ENCODE data around the gene GNB1. TPM values are rescaled to one million over a fixed set of nuclear protein-coding genes. Genes with fewer than 3 reads are reported as not detected.

Gene GNB1
- total and polyA plus RNA-seq, 12 donors = 64.9 to 228 (median 168) TPM

- peak; percentile 50 to 89 (median 72) for ATAC-seq
- peaks cover 3 to 98% (median 58%) of the 10 kb centered on the region in 9 donors for H3K36me3 ChIP-seq
- no peak overlapping the region for H3K4me3 ChIP-seq
- no peak for TF ChIP-seq CTCF (IDR thresholded peaks at IDR 0.05)
- H3K27me3 ChIP-seq = no peaks in the 10 kb centered on the region
- H3K4me1 ChIP-seq = peaks cover 0 to 27% (median 17%) of the 10 kb centered on the region in 9 donors
- intact Hi-C loops (cut with DNase I) = loop anchor here in 1 of 10 donors (5.0 kb wide), 1 partner anchor 148 kb away; no protein-coding TSS in a partner anchor
- 67 to 77% methylated on average over 33 to 34 of the region's 34 CpGs for WGBS, 2 donors
- peak; percentile 51 to 67 for DNase-seq
- H3K27ac ChIP-seq = peak overlapping the region in 9 of 10 donors; percentile 21 to 68 (median 46)
- H3K9me3 ChIP-seq = no peaks in the 10 kb centered on the region
These were observed 132.0 kb downstream of the GNB1 start for GRCh38 chr1:1758692-1759455.

GRCh38 chr1:1758059-1758621 lies 132.7 kb downstream of the GNB1 start:
- Histone ChIP-seq H3K27ac (peak overlapping the region in 6 of 10 donors; percentile 21 to 68 (median 58)), H3K9me3 (no peaks in the 10 kb centered on the region), H3K4me1 (peaks cover 0 to 22% (median 17%) of the 10 kb centered on the region in 9 donors), H3K27me3 (no peaks in the 10 kb centered on the region), H3K4me3 (no peak overlapping the region), H3K36me3 (peaks cover 6 to 98% (median 62%) of the 10 kb centered on the region in 9 donors)
- no peak for TF ChIP-seq CTCF (IDR thresholded peaks at IDR 0.05)
- intact Hi-C loops (cut with DNase I) = loop anchor here in 1 of 10 donors (5.0 kb wide), 1 partner anchor 149 kb away; no protein-coding TSS in a partner anchor
- ATAC-seq (peak in 1 of 8 donors; percentile 8), DNase-seq (no peak)
- 92 to 95% methylated on average over 27 of the region's 27 CpGs for WGBS, 2 donors

- no peak overlapping the region for H3K4me3 ChIP-seq
- H3K36me3 ChIP-seq = peaks cover 6 to 98% (median 64%) of the 10 kb centered on the region in 9 donors
- H3K4me1 ChIP-seq = peaks cover 0 to 22% (median 16%) of the 10 kb centered on the region in 9 donors
- intact Hi-C loops (cut with DNase I) = loop anchor here in 1 of 10 donors (5.0 kb wide), 1 partner anchor 150 kb away; no protein-coding TSS in a partner anchor
- H3K27me3 ChIP-seq = no peaks in the 10 kb centered on the region
- no peak for ATAC-seq
- H3K27ac ChIP-seq = no peak overlapping the region
- no peak for TF ChIP-seq CTCF (IDR thresholded peaks at IDR 0.05)
- WGBS, 2 donors = 92 to 93% methylated on average over 25 of the region's 25 CpGs
- no peak for DNase-seq
- H3K9me3 ChIP-seq = no peaks in the 10 kb centered on the region
These were observed 133.3 kb downstream of the GNB1 start for GRCh38 chr1:1757422-1758058.

Measured in heart right ventricle (tissue), 16 donors.